Endothelial cell of umbilical vein (primary cell): ENCODE results near the gene UBAC1.

ENCODE experiments used
- JUN ChIP-seq: IDR thresholded peaks from 2 replicates; pipeline ENCODE4 v1.6.1; 2011; ENCODE audit warnings: borderline replicate concordance, low read depth; ENCODE audit not compliant: insufficient read length, insufficient read depth
- MYC ChIP-seq: IDR thresholded peaks from one replicate; pipeline ENCODE4 v1.6.1; 2011; ENCODE audit warnings: mild to moderate bottlenecking, low read depth, low read length
- POLR2A ChIP-seq: IDR thresholded peaks from 2 replicates; pipeline ENCODE4 v1.6.1; 2012; ENCODE audit warnings: low read depth, mild to moderate bottlenecking, control low read depth, low read length
- POLR2AphosphoS5 ChIP-seq: IDR thresholded peaks from 2 replicates; pipeline ENCODE4 v1.6.1; 2012; ENCODE audit warnings: low read depth, mild to moderate bottlenecking, control low read depth, low read length, moderate library complexity; ENCODE audit not compliant: insufficient read depth
- TF ChIP-seq, protein P1 (sequence below), 2 donors: IDR thresholded peaks; 1 replicate in 1 of 2; 2 replicates in 1 of 2; pipeline ENCODE4 v1.5.1; 2011; ENCODE audit warnings: low read length in 2 of 2, mild to moderate bottlenecking in 2 of 2, moderate library complexity in 2 of 2, control low read depth in 1 of 2, inconsistent platforms in 1 of 2, low read depth in 1 of 2; ENCODE audit not compliant: insufficient read depth in 1 of 2; ENCODE audit errors: extremely low read depth in 1 of 2
- TF ChIP-seq, protein P2 (sequence below): IDR thresholded peaks from 2 replicates; pipeline ENCODE4 v1.6.1; 2011; ENCODE audit not compliant: insufficient read depth, insufficient read length

DNA sequence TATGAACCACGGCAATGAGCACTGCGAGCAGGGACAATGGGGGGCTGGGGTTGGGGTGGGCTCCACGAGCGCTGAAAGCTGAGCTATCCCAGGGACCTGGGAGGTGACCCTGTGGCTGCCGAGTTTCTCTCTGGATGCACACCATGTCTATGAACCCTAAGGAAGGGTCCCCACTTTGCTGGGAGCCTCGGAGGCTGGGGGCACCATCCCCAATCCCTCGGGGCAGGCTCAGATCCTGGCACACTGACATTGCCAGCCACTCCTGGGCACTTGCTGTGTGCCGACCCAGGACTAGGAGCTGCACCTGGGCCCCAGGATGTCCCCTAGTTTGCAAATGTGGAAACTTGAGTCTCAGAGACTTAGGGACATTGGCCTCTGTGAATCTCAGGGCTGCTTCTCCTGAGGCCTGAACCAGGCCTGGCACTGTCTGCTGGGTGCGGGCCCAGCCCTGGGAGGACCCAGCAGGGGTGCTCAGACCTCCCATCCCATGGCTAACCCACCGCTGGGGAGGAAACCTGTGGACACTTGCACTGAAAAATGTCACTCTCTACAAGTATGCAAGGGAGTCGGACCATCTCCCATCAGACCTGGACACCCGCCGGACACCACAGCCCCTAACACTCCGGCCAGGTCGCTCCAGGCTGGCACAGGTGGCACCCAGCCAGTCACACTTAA is 40.8 kb downstream of the UBAC1 start:
- TF ChIP-seq, protein P1, sequence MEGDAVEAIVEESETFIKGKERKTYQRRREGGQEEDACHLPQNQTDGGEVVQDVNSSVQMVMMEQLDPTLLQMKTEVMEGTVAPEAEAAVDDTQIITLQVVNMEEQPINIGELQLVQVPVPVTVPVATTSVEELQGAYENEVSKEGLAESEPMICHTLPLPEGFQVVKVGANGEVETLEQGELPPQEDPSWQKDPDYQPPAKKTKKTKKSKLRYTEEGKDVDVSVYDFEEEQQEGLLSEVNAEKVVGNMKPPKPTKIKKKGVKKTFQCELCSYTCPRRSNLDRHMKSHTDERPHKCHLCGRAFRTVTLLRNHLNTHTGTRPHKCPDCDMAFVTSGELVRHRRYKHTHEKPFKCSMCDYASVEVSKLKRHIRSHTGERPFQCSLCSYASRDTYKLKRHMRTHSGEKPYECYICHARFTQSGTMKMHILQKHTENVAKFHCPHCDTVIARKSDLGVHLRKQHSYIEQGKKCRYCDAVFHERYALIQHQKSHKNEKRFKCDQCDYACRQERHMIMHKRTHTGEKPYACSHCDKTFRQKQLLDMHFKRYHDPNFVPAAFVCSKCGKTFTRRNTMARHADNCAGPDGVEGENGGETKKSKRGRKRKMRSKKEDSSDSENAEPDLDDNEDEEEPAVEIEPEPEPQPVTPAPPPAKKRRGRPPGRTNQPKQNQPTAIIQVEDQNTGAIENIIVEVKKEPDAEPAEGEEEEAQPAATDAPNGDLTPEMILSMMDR (IDR thresholded peaks at IDR 0.05; ENCODE audit: extremely low read depth in 1 of 2, insufficient read depth in 1 of 2, low read depth in 1 of 2, low read length in 2 of 2): no peak
- no peak for TF ChIP-seq POLR2A
- no peak for TF ChIP-seq POLR2AphosphoS5
- no peak for TF ChIP-seq JUN
- TF ChIP-seq, protein P2, sequence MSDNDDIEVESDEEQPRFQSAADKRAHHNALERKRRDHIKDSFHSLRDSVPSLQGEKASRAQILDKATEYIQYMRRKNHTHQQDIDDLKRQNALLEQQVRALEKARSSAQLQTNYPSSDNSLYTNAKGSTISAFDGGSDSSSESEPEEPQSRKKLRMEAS: no peak
- TF ChIP-seq MYC: no peak
